Testis (tissue), 3 donors: ENCODE measurements around the gene GCG. TPM values are rescaled to one million over a fixed set of nuclear protein-coding genes. Genes with fewer than 3 reads are reported as not detected.

Experiments used
- DNase-seq: peaks from one replicate; pipeline ENCODE4 v3.0.0-alpha.2; 2019
- H3K27ac ChIP-seq, 2 donors: fragments of 200-600 bp; sonication (generic); one replicate each; pipeline ENCODE4 v1.5.1; 2019
- H3K27me3 ChIP-seq: fragments of 200-600 bp; sonication (generic); one replicate; pipeline ENCODE4 v1.5.1; 2019
- H3K36me3 ChIP-seq: fragments of 200-600 bp; sonication (generic); one replicate; pipeline ENCODE4 v1.5.1; 2017; ENCODE audit warnings: low read depth; ENCODE audit errors: missing control alignments
- H3K4me1 ChIP-seq: fragments of 200-600 bp; sonication (generic); one replicate; pipeline ENCODE4 v1.5.1; 2019
- H3K4me3 ChIP-seq, 2 donors: fragments of 200-600 bp; sonication (generic); one replicate each; pipeline ENCODE4 v1.5.1; 2017 to 2019
- H3K9me3 ChIP-seq: fragments of 200-600 bp; sonication (generic); one replicate; pipeline ENCODE4 v1.5.1; 2017
- CTCF ChIP-seq, 3 experiments: fragments of 450-650 bp in 2 of 3; fragments of 200-600 bp in 1 of 3; sonication (generic) in 1 of 3; IDR thresholded peaks; one replicate each; pipeline ENCODE4 v1.5.1; 2016 to 2019; ENCODE audit warnings: antibody characterized with exemption in 3 of 3, mild to moderate bottlenecking in 2 of 3, moderate library complexity in 1 of 3
- POLR2A ChIP-seq: fragments of 450-650 bp; IDR thresholded peaks from one replicate; pipeline ENCODE4 v1.6.1; 2017; ENCODE audit warnings: antibody characterized with exemption, mild to moderate bottlenecking, moderate library complexity
- WGBS, 2 donors: methylation state at CpG; one replicate each; pipeline ENCODE4 v1.1.5; 2018; 5-methylcytosine and 5-hydroxymethylcytosine counted together
- intact Hi-C: fragments of 100-400 bp; cut with DNase I; formaldehyde crosslinking; loops from one replicate; pipeline ENCODE4 v1.15.1; 2023; ENCODE audit warnings: low total_unique reads
- polyA plus RNA-seq: library from polyadenylated mRNA; stranded (reverse); fragments of 350-450 nt; fragmentation: Illumina TruSeq; extraction: RNeasy Lipid Tissue Mini Kit (QIAGEN cat#74804); gene quantifications from one replicate; pipeline ENCODE4 v1.2.3, GENCODE V29; 2014; ENCODE audit warnings: low read depth, low replicate concordance; ENCODE audit not compliant: insufficient read depth
- total RNA-seq, 2 donors: library from RNA; depleted of rRNA; stranded (reverse); fragments of >200 nt; gene quantifications; one replicate each; pipeline ENCODE4 v1.2.3, GENCODE V29; 2016

The GCG gene
- total and polyA plus RNA-seq, 3 donors from 2014 or later: not detected

- Histone ChIP-seq H3K9me3 (no peaks in the 10 kb centered on the region), H3K27me3 (no peaks in the 10 kb centered on the region), H3K36me3 (no peaks in the 10 kb centered on the region), H3K4me1 (no peaks in the 10 kb centered on the region), H3K27ac (no peak overlapping the region), H3K4me3 (no peak overlapping the region)
- 80 to 84% methylated on average over 3 of the region's 3 CpGs for WGBS, 2 donors
- TF ChIP-seq CTCF (IDR thresholded peaks at IDR 0.05): no peak
- TF ChIP-seq POLR2A: no peak
- DNase-seq: no peak
- intact Hi-C loops: no loop called here
Observed at GRCh38 chr2:162148956-162149355, 3.1 kb downstream of the GCG start.

GRCh38 chr2:162143969-162144368 lies 8.1 kb downstream of the GCG start:
- intact Hi-C loops: no loop called here
- Histone ChIP-seq H3K27me3 (no peaks in the 10 kb centered on the region), H3K9me3 (no peaks in the 10 kb centered on the region), H3K36me3 (no peaks in the 10 kb centered on the region), H3K4me3 (no peak overlapping the region), H3K27ac (no peak overlapping the region), H3K4me1 (no peaks in the 10 kb centered on the region)
- no peak for TF ChIP-seq POLR2A
- TF ChIP-seq CTCF (IDR thresholded peaks at IDR 0.05): no peak
- 87 to 92% methylated on average over 4 of the region's 4 CpGs for WGBS, 2 donors
- DNase-seq: no peak

GRCh38 chr2:162138310-162138709 lies 13.7 kb downstream of the GCG start:
- H3K27ac ChIP-seq: no peak overlapping the region
- no peak overlapping the region for H3K4me3 ChIP-seq
- no peaks in the 10 kb centered on the region for H3K9me3 ChIP-seq
- no peaks in the 10 kb centered on the region for H3K27me3 ChIP-seq
- no peak for TF ChIP-seq POLR2A
- TF ChIP-seq CTCF (IDR thresholded peaks at IDR 0.05): no peak
- H3K36me3 ChIP-seq: no peaks in the 10 kb centered on the region
- H3K4me1 ChIP-seq: no peaks in the 10 kb centered on the region
- intact Hi-C loops: no loop called here
- DNase-seq: no peak

- Histone ChIP-seq H3K4me3 (no peak overlapping the region), H3K36me3 (no peaks in the 10 kb centered on the region), H3K4me1 (no peaks in the 10 kb centered on the region), H3K27me3 (no peaks in the 10 kb centered on the region), H3K9me3 (no peaks in the 10 kb centered on the region), H3K27ac (no peak overlapping the region)
- intact Hi-C loops: loop anchor here (5.0 kb wide), 1 partner anchor 120 kb away; no protein-coding TSS in a partner anchor
- 83 to 96% methylated on average over 2 of the region's 2 CpGs for WGBS, 2 donors
- TF ChIP-seq CTCF (IDR thresholded peaks at IDR 0.05) (no peak), POLR2A (no peak)
- no peak for DNase-seq
Observed at GRCh38 chr2:162127422-162127821, 24.6 kb downstream of the GCG start.

- no peak overlapping the region for H3K27ac ChIP-seq
- H3K27me3 ChIP-seq: no peaks in the 10 kb centered on the region
- no peak for DNase-seq
- no peaks in the 10 kb centered on the region for H3K9me3 ChIP-seq
- 54 to 83% methylated on average over 2 of the region's 2 CpGs for WGBS, 2 donors
- intact Hi-C loops: loop anchor here (5.0 kb wide), 1 partner anchor 119 kb away; no protein-coding TSS in a partner anchor
- H3K4me3 ChIP-seq: no peak overlapping the region
- no peaks in the 10 kb centered on the region for H3K36me3 ChIP-seq
- TF ChIP-seq POLR2A: no peak
- no peak for TF ChIP-seq CTCF (IDR thresholded peaks at IDR 0.05)
- H3K4me1 ChIP-seq: no peaks in the 10 kb centered on the region
Observed at GRCh38 chr2:162126527-162126926, 25.5 kb downstream of the GCG start.
